Measurements from ENCODE around the gene PREX1. TPM values are rescaled to one million over a fixed set of nuclear protein-coding genes. Genes with fewer than 3 reads are reported as not detected.

PREX1 gene
- total and polyA plus RNA-seq, 8 donors = 5.2 to 25.2 (median 16.6) TPM

GRCh38 chr20:48619126-48620101 lies 208.4 kb downstream of the PREX1 start:
- Histone ChIP-seq H3K27ac (no peak overlapping the region), H3K36me3 (peaks cover 0 to 10% (median 8%) of the 10 kb centered on the region in 4 donors), H3K27me3 (no peaks in the 10 kb centered on the region), H3K4me1 (peaks cover 19 to 24% (median 21%) of the 10 kb centered on the region in 4 donors), H3K4me3 (no peak overlapping the region), H3K9me3 (no peaks in the 10 kb centered on the region)
- no peak for TF ChIP-seq CTCF (IDR thresholded peaks at IDR 0.05)
- TF ChIP-seq EP300 (IDR thresholded peaks at IDR 0.05) = no peak
- TF ChIP-seq POLR2AphosphoS5 (IDR thresholded peaks at IDR 0.05) = no peak
- no peak for TF ChIP-seq POLR2A (IDR thresholded peaks at IDR 0.05)
- intact Hi-C loops (cut with DNase I; ENCODE audit: low total_unique reads) = loop anchor here (5.0 to 10.0 kb wide), 2 partner anchors 895 to 942 kb away; no protein-coding TSS in a partner anchor
- 63 to 79% (median 72%) methylated on average over 13 to 17 of the region's 17 CpGs for WGBS, 5 donors
- DNase-seq = peak in 1 of 2 donors; percentile 61

GRCh38 chr20:48618631-48619030 lies 209.2 kb downstream of the PREX1 start:
- DNase-seq = no peak

GRCh38 chr20:48618052-48618451 lies 209.7 kb downstream of the PREX1 start:
- Histone ChIP-seq H3K4me3 (no peak overlapping the region), H3K27me3 (no peaks in the 10 kb centered on the region), H3K27ac (no peak overlapping the region), H3K4me1 (peaks cover 19 to 24% (median 21%) of the 10 kb centered on the region in 4 donors), H3K36me3 (no peaks in the 10 kb centered on the region), H3K9me3 (no peaks in the 10 kb centered on the region)
- TF ChIP-seq EP300 (IDR thresholded peaks at IDR 0.05) = no peak
- TF ChIP-seq CTCF (IDR thresholded peaks at IDR 0.05) = no peak
- no peak for TF ChIP-seq POLR2AphosphoS5 (IDR thresholded peaks at IDR 0.05)
- no peak for TF ChIP-seq POLR2A (IDR thresholded peaks at IDR 0.05)
- WGBS, 5 donors = 84 to 91% (median 84%) methylated on average over 13 of the region's 13 CpGs
- intact Hi-C loops (cut with DNase I; ENCODE audit: low total_unique reads) = no loop called here
- DNase-seq = no peak

More at GRCh38 chr20:48618631-48619030, 209.2 kb downstream of the PREX1 start:
- 83 to 88% (median 84%) methylated on average over 10 to 12 of the region's 12 CpGs for WGBS, 5 donors
- Histone ChIP-seq H3K9me3 (no peaks in the 10 kb centered on the region), H3K4me3 (no peak overlapping the region), H3K27me3 (no peaks in the 10 kb centered on the region), H3K36me3 (peaks cover 0 to 4% (median 1%) of the 10 kb centered on the region in 4 donors), H3K4me1 (peaks cover 19 to 24% (median 21%) of the 10 kb centered on the region in 4 donors), H3K27ac (no peak overlapping the region)
- intact Hi-C loops (cut with DNase I; ENCODE audit: low total_unique reads) = no loop called here
- no peak for TF ChIP-seq POLR2AphosphoS5 (IDR thresholded peaks at IDR 0.05)
- TF ChIP-seq POLR2A (IDR thresholded peaks at IDR 0.05) = no peak
- no peak for TF ChIP-seq EP300 (IDR thresholded peaks at IDR 0.05)
- no peak for TF ChIP-seq CTCF (IDR thresholded peaks at IDR 0.05)

GRCh38 chr20:48617481-48617880 lies 210.3 kb downstream of the PREX1 start:
- H3K4me3 ChIP-seq = no peak overlapping the region
- intact Hi-C loops (cut with DNase I; ENCODE audit: low total_unique reads) = no loop called here
- H3K36me3 ChIP-seq = no peaks in the 10 kb centered on the region
- H3K9me3 ChIP-seq = no peaks in the 10 kb centered on the region
- H3K27ac ChIP-seq = no peak overlapping the region
- peaks cover 19 to 24% (median 21%) of the 10 kb centered on the region in 4 donors for H3K4me1 ChIP-seq
- WGBS, 5 donors = 83 to 100% (median 90%) methylated on average over 2 to 7 of the region's 7 CpGs
- TF ChIP-seq EP300 (IDR thresholded peaks at IDR 0.05) (no peak), CTCF (IDR thresholded peaks at IDR 0.05) (no peak)
- DNase-seq = no peak
- no peaks in the 10 kb centered on the region for H3K27me3 ChIP-seq
